H1 (cell line): ENCODE data around the gene SCD. TPM values are rescaled to one million over a fixed set of nuclear protein-coding genes. Genes with fewer than 3 reads are reported as not detected.
A peak's percentile ranks its signal among the peaks of the same experiment; 100 is the strongest.

Experiments
- CTCF ChIA-PET: fragments of 300-600 bp; sonication (Branson Sonifier 250); formaldehyde crosslinking; loops from one replicate; lab custom pipeline; 2021; ENCODE audit not compliant: partially characterized antibody; lab: Charles Lee
- POLR2A ChIA-PET: fragments of 300-600 bp; sonication (Branson Sonifier 250); formaldehyde crosslinking; loops from one replicate; lab custom pipeline; 2021; ENCODE audit warnings: inconsistent platforms; ENCODE audit not compliant: partially characterized antibody; lab: Charles Lee
- DNase-seq, 2 experiments: peaks; one replicate each; pipeline versions ENCODE4 v3.0.0 to v3.0.0-alpha.2; 2010 to 2022; ENCODE audit warnings: low spot score in 2 of 2, low read depth in 1 of 2, mixed read lengths in 1 of 2
- FAIRE-seq: peaks from 2 replicates; lab custom pipeline; 2011; peaks lifted over from hg19 to GRCh38; lab: Jason Lieb, UNC
- H2AFZ ChIP-seq: 2 replicates; pipeline ENCODE4 v1.8.1; 2012; ENCODE audit warnings: low read length, inconsistent platforms
- H2AK5ac ChIP-seq: 2 replicates; pipeline ENCODE4 v1.6.1; 2013; ENCODE audit warnings: low read depth, low read length
- H2BK120ac ChIP-seq: replicated peaks from 2 replicates; pipeline ENCODE3; 2013; ENCODE audit warnings: low read depth, low read length, inconsistent platforms
- H2BK12ac ChIP-seq: 2 replicates; pipeline ENCODE4 v1.6.1; 2013; ENCODE audit warnings: low read depth, low read length
- H2BK15ac ChIP-seq: 2 replicates; pipeline ENCODE4 v1.6.1; 2013; ENCODE audit warnings: low read length
- H2BK20ac ChIP-seq: 2 replicates; pipeline ENCODE4 v1.6.1; 2013; ENCODE audit warnings: low read length
- H2BK5ac ChIP-seq: 2 replicates; pipeline ENCODE4 v1.6.1; 2013; ENCODE audit warnings: low read depth, low read length
- H3K14ac ChIP-seq: 2 replicates; pipeline ENCODE4 v1.6.1; 2013; ENCODE audit warnings: inconsistent platforms; ENCODE audit not compliant: insufficient read length
- H3K18ac ChIP-seq: 2 replicates; pipeline ENCODE4 v1.6.1; 2013; ENCODE audit warnings: low read length; ENCODE audit errors: extremely low read depth
- H3K23ac ChIP-seq: 2 replicates; pipeline ENCODE4 v1.6.1; 2013; ENCODE audit warnings: inconsistent platforms; ENCODE audit not compliant: insufficient read length
- H3K23me2 ChIP-seq: 2 replicates; pipeline ENCODE4 v1.6.1; 2013; ENCODE audit warnings: low read depth, low read length
- H3K27ac ChIP-seq: 2 replicates; pipeline ENCODE4 v1.6.1; 2011; ENCODE audit warnings: low read depth, low read length, inconsistent platforms
- H3K27me3 ChIP-seq, 4 experiments: replicated peaks in 1 of 4; 1 replicate in 1 of 4; 2 replicates in 3 of 4; pipeline versions ENCODE4 v1.6.1 to v1.8.1; 2011 to 2013; ENCODE audit warnings: low read length in 3 of 4, mild to moderate bottlenecking in 3 of 4, inconsistent platforms in 2 of 4, mixed read lengths in 2 of 4, moderate library complexity in 1 of 4; ENCODE audit not compliant: control insufficient read depth in 3 of 4, insufficient read depth in 3 of 4; ENCODE audit errors: extremely low read depth in 1 of 4
- H3K36me3 ChIP-seq, 4 experiments: 2 replicates each; pipeline versions ENCODE4 v1.6.1 to v1.8.1; 2011 to 2013; ENCODE audit warnings: mild to moderate bottlenecking in 4 of 4, low read length in 3 of 4, moderate library complexity in 2 of 4, control low read depth in 1 of 4, inconsistent platforms in 1 of 4; ENCODE audit not compliant: insufficient read depth in 4 of 4, control insufficient read depth in 2 of 4
- H3K4ac ChIP-seq: replicated peaks from 2 replicates; pipeline ENCODE3; 2013; ENCODE audit warnings: low read length, low read depth, mixed read lengths, inconsistent platforms; ENCODE audit not compliant: insufficient read length
- H3K4me1 ChIP-seq, 4 experiments: replicated peaks in 1 of 4; 1 replicate in 1 of 4; 2 replicates in 3 of 4; pipeline versions ENCODE4 v1.6.1 to v1.8.1; 2011 to 2013; ENCODE audit warnings: low read length in 3 of 4, inconsistent platforms in 2 of 4, mixed read lengths in 1 of 4; ENCODE audit not compliant: insufficient read depth in 4 of 4, control insufficient read depth in 3 of 4
- H3K4me2 ChIP-seq, 2 experiments: 2 replicates each; pipeline versions ENCODE4 v1.6.1 to v1.8.1; 2011 to 2013; ENCODE audit warnings: low read depth in 2 of 2, low read length in 2 of 2, control low read depth in 1 of 2, inconsistent platforms in 1 of 2, mild to moderate bottlenecking in 1 of 2; ENCODE audit not compliant: insufficient read depth in 1 of 2
- H3K4me3 ChIP-seq, 4 experiments: fragments of 200-600, 300-600 bp in 1 of 4; sonication (generic), shearing (Covaris generic), sonication (Bioruptor Twin) in 1 of 4; 2 replicates each; pipeline versions ENCODE4 v1.5.1 to v1.8.1; 2011 to 2016; ENCODE audit warnings: low read length in 4 of 4, low read depth in 3 of 4, control low read depth in 2 of 4, inconsistent platforms in 2 of 4, mild to moderate bottlenecking in 2 of 4, mixed read lengths in 1 of 4, moderate library complexity in 1 of 4; ENCODE audit not compliant: insufficient read depth in 2 of 4; ENCODE audit errors: extremely low read depth in 1 of 4
- H3K56ac ChIP-seq: replicated peaks from 2 replicates; pipeline ENCODE3; 2013; ENCODE audit warnings: low read depth, mild to moderate bottlenecking, mixed read lengths, low read length, inconsistent platforms; ENCODE audit not compliant: insufficient read length
- H3K79me1 ChIP-seq: 2 replicates; pipeline ENCODE4 v1.6.1; 2013; ENCODE audit warnings: low read depth, low read length, control low read depth
- H3K79me2 ChIP-seq, 2 experiments: 2 replicates each; pipeline versions ENCODE4 v1.6.1 to v1.8.1; 2012 to 2013; ENCODE audit warnings: low read length in 2 of 2, mild to moderate bottlenecking in 2 of 2, inconsistent platforms in 1 of 2; ENCODE audit not compliant: insufficient read depth in 2 of 2, control insufficient read depth in 1 of 2
- H3K9ac ChIP-seq, 4 experiments: replicated peaks in 1 of 4; 1 replicate in 1 of 4; 2 replicates in 3 of 4; pipeline versions ENCODE4 v1.6.1 to v1.8.1; 2011 to 2013; ENCODE audit warnings: low read depth in 3 of 4, low read length in 3 of 4, control low read depth in 2 of 4, mild to moderate bottlenecking in 2 of 4, moderate library complexity in 2 of 4, inconsistent platforms in 1 of 4; ENCODE audit errors: extremely low read depth in 1 of 4
- H3K9me3 ChIP-seq, 2 experiments: 2 replicates each; pipeline versions ENCODE4 v1.6.1 to v1.8.1; 2012 to 2013; ENCODE audit warnings: mild to moderate bottlenecking in 2 of 2, moderate library complexity in 2 of 2, control low read depth in 1 of 2, inconsistent platforms in 1 of 2, low read depth in 1 of 2, low read length in 1 of 2, mixed read lengths in 1 of 2; ENCODE audit not compliant: insufficient read depth in 2 of 2
- H4K20me1 ChIP-seq, 2 experiments: replicated peaks in 1 of 2; 2 replicates each; pipeline versions ENCODE3 to v1.8.1; 2011 to 2013; ENCODE audit warnings: inconsistent platforms in 2 of 2, low read length in 2 of 2, mild to moderate bottlenecking in 1 of 2; ENCODE audit not compliant: insufficient read depth in 2 of 2, control insufficient read depth in 1 of 2
- H4K5ac ChIP-seq: 2 replicates; pipeline ENCODE4 v1.6.1; 2013; ENCODE audit warnings: low read length, low read depth, mixed read lengths, inconsistent platforms; ENCODE audit not compliant: insufficient read length
- H4K8ac ChIP-seq: 2 replicates; pipeline ENCODE4 v1.8.0; 2013; ENCODE audit warnings: mild to moderate bottlenecking, moderate library complexity, low read length, inconsistent platforms; ENCODE audit not compliant: insufficient read depth; ENCODE audit errors: extremely low read depth
- H4K91ac ChIP-seq: replicated peaks from 2 replicates; pipeline ENCODE3; 2013; ENCODE audit warnings: low read length, mixed read lengths, inconsistent platforms; ENCODE audit not compliant: insufficient read length
- CREB1 ChIP-seq: IDR thresholded peaks from 2 replicates; pipeline ENCODE4 v1.6.1; 2012; ENCODE audit warnings: inconsistent platforms
- SP4 ChIP-seq: IDR thresholded peaks from 2 replicates; pipeline ENCODE4 v1.6.1; 2012; ENCODE audit warnings: low read length, inconsistent platforms
- USF2 ChIP-seq: IDR thresholded peaks from 2 replicates; pipeline ENCODE4 v1.6.1; 2011; ENCODE audit warnings: low read length, improper control_type of control experiment
- WGBS, 2 experiments: shearing (Covaris generic) in 1 of 2; methylation state at CpG; one replicate each; pipeline versions ENCODE4 v1.1.6 to v1.1.7; 2013 to 2015; ENCODE audit warnings: low lambda C conversion rate in 2 of 2, mixed read lengths in 2 of 2, inconsistent platforms in 1 of 2, low coverage in 1 of 2, missing lambda C conversion rate in 1 of 2; ENCODE audit not compliant: insufficient replicate concordance in 2 of 2, insufficient coverage in 1 of 2, insufficient read length in 1 of 2; ENCODE audit errors: extremely low coverage in 1 of 2, missing lambda C conversion rate in 1 of 2; 5-methylcytosine and 5-hydroxymethylcytosine counted together
- polyA plus RNA-seq, 7 experiments: library from polyadenylated mRNA; depleted of rRNA in 3 of 7; stranded (reverse) in 5 of 7; unstranded in 2 of 7; fragments of >200 nt in 5 of 7; fragments of 200-250 nt in 2 of 7; gene quantifications; 1 replicate in 5 of 7; 2 replicates in 1 of 7; 4 replicates in 1 of 7; pipeline versions ENCODE4 v1.2.1 to v1.2.3, GENCODE V29; 2011 to 2013; ENCODE audit warnings: missing spikeins in 2 of 7, mixed read lengths in 2 of 7
- total RNA-seq: library from RNA; stranded (reverse); fragmentation: NEBNext Ultra II Directional; extraction: Animal tissue kit (Norgen Biotek cat#: 25700); gene quantifications from 2 replicates; pipeline ENCODE4 v1.2.1, GENCODE V29; 2021

Gene SCD
- total and polyA plus RNA-seq, 2 of the 8 experiments (the other 6 are each of a cell fraction or from before 2014, with no cell fraction given) = 397 to 621 TPM

- Histone ChIP-seq H3K23me2 (peaks cover 16% of the 10 kb centered on the region), H3K79me2 (peaks cover 32 to 85% of the 10 kb centered on the region in 2 experiments), H2BK15ac (no peak overlapping the region), H3K79me1 (peaks cover 15% of the 10 kb centered on the region), H3K9me3 (no peaks in the 10 kb centered on the region), H2BK12ac (no peak overlapping the region), H4K5ac (no peak overlapping the region), H3K14ac (no peak overlapping the region), H3K4ac (no peak overlapping the region), H3K56ac (no peak overlapping the region), H2BK20ac (no peak overlapping the region), H4K20me1 (peaks cover 28 to 61% of the 10 kb centered on the region in 2 experiments), H2AK5ac (no peak overlapping the region), H3K27ac (no peak overlapping the region), H3K9ac (no peak overlapping the region), H3K4me1 (peaks cover 4 to 22% (median 15%) of the 10 kb centered on the region in 4 experiments), H3K23ac (no peak overlapping the region), H3K4me3 (peak overlapping the region in 3 of 4 experiments; percentile 19 to 92 (median 88); a peak in 4 of 8 replicates), H4K91ac (no peak overlapping the region), H2BK5ac (no peak overlapping the region), H3K18ac (no peak overlapping the region), H3K27me3 (no peaks in the 10 kb centered on the region), H4K8ac (no peak overlapping the region), H3K36me3 (peaks cover 57 to 81% (median 76%) of the 10 kb centered on the region in 4 experiments), H3K4me2 (peak overlapping the region; percentile 85 to 97), H2AFZ (no peak overlapping the region), H2BK120ac (no peak overlapping the region)
- POLR2A ChIA-PET = interaction anchor here (0.8 to 9.6 kb wide), 7 partner anchors 10 to 67 kb away, joined by 3 to 103 read pairs (median 45); no protein-coding TSS in a partner anchor
- DNase-seq = no peak
- 90% methylated on average over 5 of the region's 5 CpGs; no CpG with 5 or more reads in 1 of the 2 experiments for WGBS, 2 experiments
- FAIRE-seq = no peak
- CTCF ChIA-PET = interaction anchor here (0.9 to 7.3 kb wide), 10 partner anchors 8 to 168 kb away, joined by 4 to 46 read pairs (median 6); no protein-coding TSS in a partner anchor
- no peak for TF ChIP-seq CREB1
- TF ChIP-seq USF2 = no peak
- TF ChIP-seq SP4 = no peak
Measured at GRCh38 chr10:100350914-100351485, 4.0 kb downstream of the SCD start.
